Upper lobe of left lung (tissue), 6 donors: ENCODE results near the gene OGDHL. TPM values are rescaled to one million over a fixed set of nuclear protein-coding genes. Genes with fewer than 3 reads are reported as not detected.

Experiments used
- ATAC-seq, 2 donors: fragments of 200-7000 bp; cut with Tn5 transposase; one replicate each; pipeline ENCODE4 v1.9.1; 2022; ENCODE audit warnings: mild to moderate bottlenecking in 2 of 2, moderate library complexity in 2 of 2; ENCODE audit not compliant: low FRiP score in 2 of 2
- DNase-seq, 2 donors: peaks; one replicate each; pipeline ENCODE4 v3.0.0-alpha.2; 2019 to 2020
- H3K27ac ChIP-seq, 4 donors: fragments of 200-600 bp; sonication (generic); one replicate each; pipeline ENCODE4 v1.5.1; 2016 to 2019
- H3K27me3 ChIP-seq, 4 donors: fragments of 200-600 bp; sonication (generic); one replicate each; pipeline ENCODE4 v1.5.1; 2017 to 2019
- H3K36me3 ChIP-seq, 4 donors: fragments of 200-600 bp; sonication (generic); one replicate each; pipeline ENCODE4 v1.5.1; 2016 to 2019
- H3K4me1 ChIP-seq, 4 donors: fragments of 200-600 bp; sonication (generic); one replicate each; pipeline ENCODE4 v1.5.1; 2018 to 2019
- H3K4me3 ChIP-seq, 4 donors: fragments of 200-600 bp; sonication (generic); one replicate each; pipeline ENCODE4 v1.5.1; 2017 to 2019; ENCODE audit warnings: mild to moderate bottlenecking in 2 of 4, moderate library complexity in 1 of 4
- H3K9me3 ChIP-seq, 4 donors: fragments of 200-600 bp; sonication (generic); one replicate each; pipeline ENCODE4 v1.5.1; 2018 to 2019
- CTCF ChIP-seq, 6 experiments: fragments of 450-650 bp in 4 of 6; fragments of 200-600 bp in 2 of 6; sonication (generic) in 2 of 6; IDR thresholded peaks; one replicate each; pipeline ENCODE4 v1.5.1; 2016 to 2019; ENCODE audit warnings: antibody characterized with exemption in 6 of 6
- EP300 ChIP-seq, 4 donors: sonication (generic); formaldehyde crosslinking; IDR thresholded peaks; one replicate each; pipeline ENCODE4 v1.5.1; 2017; ENCODE audit warnings: antibody characterized with exemption in 4 of 4, control low read depth in 2 of 4
- POLR2A ChIP-seq, 4 donors: fragments of 450-650 bp; IDR thresholded peaks; one replicate each; pipeline ENCODE4 v1.5.1; 2016 to 2017; ENCODE audit warnings: antibody characterized with exemption in 4 of 4, mild to moderate bottlenecking in 2 of 4
- POLR2AphosphoS5 ChIP-seq, 2 donors: sonication (generic); formaldehyde crosslinking; IDR thresholded peaks; one replicate each; pipeline ENCODE4 v1.5.1; 2017; ENCODE audit warnings: antibody characterized with exemption in 2 of 2
- WGBS, 2 donors: methylation state at CpG; one replicate each; pipeline ENCODE4 v1.1.5; 2017 to 2018; 5-methylcytosine and 5-hydroxymethylcytosine counted together
- total RNA-seq, 6 donors: library from RNA; depleted of rRNA in 4 of 6; stranded (reverse); fragments of >200 nt in 4 of 6; gene quantifications; one replicate each; pipeline versions ENCODE4 v1.1.0 to v1.2.1, GENCODE V29; 2016 to 2021
- donor health status: DM: no; HTN: no; CAD: no; lungs with moderate emphysema.
- donor health status: DM: no; HTN: yes; CAD: no; lungs with severe emphysema.

The OGDHL gene
- total RNA-seq, 6 donors from 2014 or later, result 0.10 to 0.46 (median 0.22) TPM; not detected in 2

GRCh38 chr10:49767752-49768151 lies 5.6 kb upstream of the OGDHL start:
- Histone ChIP-seq H3K9me3 (peaks cover 0 to 5% (median 1%) of the 10 kb centered on the region in 4 donors), H3K4me1 (no peaks in the 10 kb centered on the region), H3K4me3 (no peak overlapping the region), H3K27ac (no peak overlapping the region), H3K36me3 (no peaks in the 10 kb centered on the region), H3K27me3 (peaks cover 0 to 17% (median 9%) of the 10 kb centered on the region in 4 donors)
- WGBS, 2 donors, result 61 to 73% methylated on average over 5 to 7 of the region's 7 CpGs
- no peak for ATAC-seq
- TF ChIP-seq EP300 (IDR thresholded peaks at IDR 0.05) (no peak), POLR2A (IDR thresholded peaks at IDR 0.05) (no peak), POLR2AphosphoS5 (IDR thresholded peaks at IDR 0.05) (no peak), CTCF (IDR thresholded peaks at IDR 0.05) (no peak)
- DNase-seq, result no peak

GRCh38 chr10:49766484-49766883 lies 4.4 kb upstream of the OGDHL start:
- TF ChIP-seq EP300 (IDR thresholded peaks at IDR 0.05) (no peak), POLR2AphosphoS5 (IDR thresholded peaks at IDR 0.05) (no peak), POLR2A (IDR thresholded peaks at IDR 0.05) (no peak), CTCF (IDR thresholded peaks at IDR 0.05) (no peak)
- ATAC-seq, result no peak
- H3K4me1 ChIP-seq, result peaks cover 6 to 11% (median 9%) of the 10 kb centered on the region in 4 donors
- WGBS, 2 donors, result 76 to 86% methylated on average over 2 of the region's 2 CpGs
- H3K4me3 ChIP-seq, result no peak overlapping the region
- H3K27ac ChIP-seq, result no peak overlapping the region
- DNase-seq, result no peak
- H3K27me3 ChIP-seq, result peaks cover 0 to 27% (median 17%) of the 10 kb centered on the region in 4 donors
- H3K36me3 ChIP-seq, result no peaks in the 10 kb centered on the region
- H3K9me3 ChIP-seq, result peaks cover 0 to 5% (median 1%) of the 10 kb centered on the region in 4 donors

- TF ChIP-seq POLR2A (IDR thresholded peaks at IDR 0.05) (no peak), POLR2AphosphoS5 (IDR thresholded peaks at IDR 0.05) (no peak), CTCF (IDR thresholded peaks at IDR 0.05) (no peak), EP300 (IDR thresholded peaks at IDR 0.05) (no peak)
- H3K9me3 ChIP-seq, result peaks cover 0 to 5% (median 1%) of the 10 kb centered on the region in 4 donors
- H3K4me3 ChIP-seq, result peak overlapping the region in 3 of 4 donors; percentile 55 to 62 (median 57)
- H3K27ac ChIP-seq, result no peak overlapping the region
- H3K36me3 ChIP-seq, result no peaks in the 10 kb centered on the region
- WGBS, 2 donors, result 37 to 38% methylated on average over 4 of the region's 4 CpGs
- peaks cover 6 to 12% (median 10%) of the 10 kb centered on the region in 4 donors for H3K4me1 ChIP-seq
- peaks cover 0 to 12% (median 7%) of the 10 kb centered on the region in 4 donors for H3K27me3 ChIP-seq
- ATAC-seq, result no peak
- no peak for DNase-seq
Measured at GRCh38 chr10:49762566-49762877, 399 bp upstream of the OGDHL start.

- DNase-seq, result no peak
Measured at GRCh38 chr10:49761201-49761788, 828 bp downstream of the OGDHL start.

More at GRCh38 chr10:49761201-49761788, 828 bp downstream of the OGDHL start:
- Histone ChIP-seq H3K4me1 (peaks cover 6 to 12% (median 10%) of the 10 kb centered on the region in 4 donors), H3K4me3 (peak overlapping the region in 1 of 4 donors; percentile 62), H3K27me3 (peaks cover 0 to 12% (median 7%) of the 10 kb centered on the region in 4 donors), H3K27ac (no peak overlapping the region), H3K9me3 (peaks cover 0 to 1% (median under 1%) of the 10 kb centered on the region in 4 donors), H3K36me3 (no peaks in the 10 kb centered on the region)
- TF ChIP-seq EP300 (IDR thresholded peaks at IDR 0.05) (no peak), POLR2A (IDR thresholded peaks at IDR 0.05) (no peak), CTCF (IDR thresholded peaks at IDR 0.05) (no peak), POLR2AphosphoS5 (IDR thresholded peaks at IDR 0.05) (no peak)
- WGBS, 2 donors, result 13 to 23% methylated on average over 13 to 16 of the region's 16 CpGs
- ATAC-seq, result no peak
